OCI-LY1 (cell line): ENCODE data around the gene MAP4.

Source experiments
- H2AFZ ChIP-seq: fragments of 200-600 bp; sonication (generic), shearing (Covaris generic); 2 replicates; pipeline ENCODE4 v1.6.0; 2014; ENCODE audit warnings: antibody characterized with exemption, mild to moderate bottlenecking, low read length
- H3F3A ChIP-seq: fragments of 200-600 bp; sonication (generic), shearing (Covaris generic); 2 replicates; pipeline ENCODE4 v1.6.0; 2014; ENCODE audit warnings: mild to moderate bottlenecking, antibody characterized with exemption, low read length, moderate library complexity; ENCODE audit not compliant: insufficient read depth
- H3K27ac ChIP-seq: fragments of 200-600 bp; sonication (generic); 2 replicates; pipeline ENCODE4 v1.5.1; 2014; ENCODE audit warnings: low read length, mixed run types, mild to moderate bottlenecking, low read depth; ENCODE audit not compliant: poor library complexity, severe bottlenecking
- H3K27me3 ChIP-seq: fragments of 200-600 bp; sonication (generic); 2 replicates; pipeline ENCODE4 v1.6.0; 2014; ENCODE audit warnings: antibody characterized with exemption, mild to moderate bottlenecking, low read length, moderate library complexity; ENCODE audit not compliant: insufficient read depth
- H3K36me3 ChIP-seq: fragments of 200-600 bp; sonication (generic); 2 replicates; pipeline ENCODE4 v1.6.1; 2014; ENCODE audit warnings: mild to moderate bottlenecking, antibody characterized with exemption, low read length, moderate library complexity, mixed read lengths; ENCODE audit not compliant: insufficient read depth
- H3K4me1 ChIP-seq: fragments of 200-600 bp; sonication (generic); 2 replicates; pipeline ENCODE4 v1.5.1; 2014; ENCODE audit warnings: mild to moderate bottlenecking, low read length, moderate library complexity; ENCODE audit not compliant: insufficient read depth, severe bottlenecking
- H3K4me2 ChIP-seq: fragments of 200-600 bp; sonication (generic), shearing (Covaris generic); 2 replicates; pipeline ENCODE4 v1.6.1; 2014; ENCODE audit warnings: low read length
- H3K4me3 ChIP-seq: fragments of 200-600 bp; sonication (generic); 2 replicates; pipeline ENCODE4 v1.5.1; 2014; ENCODE audit warnings: low read length, low read depth, mild to moderate bottlenecking, mixed read lengths; ENCODE audit not compliant: poor library complexity, severe bottlenecking
- H3K79me2 ChIP-seq: fragments of 200-600 bp; shearing (Covaris generic); 2 replicates; pipeline ENCODE4 v1.6.1; 2016; ENCODE audit warnings: mixed run types, low read length, mixed read lengths; ENCODE audit not compliant: insufficient read depth
- H3K9ac ChIP-seq: fragments of 200-600 bp; sonication (generic), shearing (Covaris generic); 2 replicates; pipeline ENCODE4 v1.6.1; 2014; ENCODE audit warnings: mild to moderate bottlenecking, low read length, mixed read lengths
- H3K9me2 ChIP-seq: fragments of 200-600 bp; sonication (generic), shearing (Covaris generic); 2 replicates; pipeline ENCODE4 v1.6.1; 2014; ENCODE audit warnings: low read depth, mild to moderate bottlenecking, low read length, mixed read lengths
- H3K9me3 ChIP-seq: fragments of 200-600 bp; shearing (Covaris generic); 2 replicates; pipeline ENCODE4 v1.6.1; 2014; ENCODE audit warnings: low read length, mixed read lengths
- H4K20me1 ChIP-seq: fragments of 200-600 bp; sonication (generic), shearing (Covaris generic); 2 replicates; pipeline ENCODE4 v1.6.0; 2016; ENCODE audit warnings: mild to moderate bottlenecking, low read length; ENCODE audit not compliant: insufficient read depth
- EZH2 ChIP-seq: fragments of 200-600 bp; sonication (generic), shearing (Covaris generic); IDR thresholded peaks from 2 replicates; pipeline ENCODE4 v1.8.0; 2017; ENCODE audit warnings: borderline replicate concordance, mixed run types, mild to moderate bottlenecking, antibody characterized with exemption, low read length, moderate library complexity, mixed read lengths
- TF ChIP-seq, protein P1 (sequence below): fragments of 200-600 bp; sonication (generic), shearing (Covaris generic); IDR thresholded peaks from 2 replicates; pipeline ENCODE4 v1.5.1; 2017; ENCODE audit warnings: mild to moderate bottlenecking, antibody characterized with exemption, low read length, moderate library complexity, mixed read lengths

Gene MAP4

DNA sequence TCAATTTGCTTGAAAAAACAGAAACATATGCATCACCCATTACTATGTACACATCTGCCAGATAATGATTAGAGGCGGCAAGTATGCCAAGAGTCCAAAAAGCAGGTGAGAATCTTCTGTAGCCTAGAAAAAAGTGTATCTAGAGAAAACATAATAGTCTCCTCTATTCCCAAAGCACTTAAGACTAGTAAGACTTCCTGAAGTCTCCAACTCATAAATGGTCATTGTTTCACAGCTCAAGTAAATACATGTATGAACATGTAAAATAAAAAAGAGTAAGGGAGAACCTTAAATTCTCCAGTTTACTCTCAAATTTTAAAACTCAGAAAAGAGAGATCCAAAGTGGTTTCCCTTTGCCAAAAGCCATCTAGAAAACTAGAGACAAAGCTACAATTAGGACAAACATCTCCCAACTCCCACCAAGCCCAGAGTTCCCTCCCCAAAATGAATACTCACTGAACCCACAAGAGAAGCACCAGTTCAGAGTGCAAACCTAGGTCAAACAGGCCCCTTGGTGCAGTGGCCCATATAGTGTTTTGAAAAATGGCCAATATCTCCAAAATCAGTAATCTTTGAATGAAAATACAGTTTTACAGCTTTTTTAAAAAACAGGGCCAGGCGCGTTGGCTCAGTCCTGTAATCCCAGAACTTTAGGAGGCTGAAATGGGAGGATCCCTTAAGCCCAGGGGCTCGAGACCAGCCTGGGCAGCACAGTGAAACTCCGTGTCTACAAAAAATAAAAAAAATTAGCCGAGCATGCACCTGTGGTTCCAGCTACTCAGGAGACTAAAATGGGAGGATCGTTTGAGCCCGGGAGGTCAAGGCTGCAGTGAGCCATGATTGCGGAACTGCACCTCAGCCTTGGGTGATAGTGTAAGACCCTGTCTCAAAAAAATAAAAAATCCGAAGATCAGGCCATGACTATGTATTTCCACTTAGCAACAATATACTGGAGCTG lies 11.0 kb upstream of the MAP4 start:
- no peak for TF ChIP-seq EZH2
- TF ChIP-seq, protein P1, sequence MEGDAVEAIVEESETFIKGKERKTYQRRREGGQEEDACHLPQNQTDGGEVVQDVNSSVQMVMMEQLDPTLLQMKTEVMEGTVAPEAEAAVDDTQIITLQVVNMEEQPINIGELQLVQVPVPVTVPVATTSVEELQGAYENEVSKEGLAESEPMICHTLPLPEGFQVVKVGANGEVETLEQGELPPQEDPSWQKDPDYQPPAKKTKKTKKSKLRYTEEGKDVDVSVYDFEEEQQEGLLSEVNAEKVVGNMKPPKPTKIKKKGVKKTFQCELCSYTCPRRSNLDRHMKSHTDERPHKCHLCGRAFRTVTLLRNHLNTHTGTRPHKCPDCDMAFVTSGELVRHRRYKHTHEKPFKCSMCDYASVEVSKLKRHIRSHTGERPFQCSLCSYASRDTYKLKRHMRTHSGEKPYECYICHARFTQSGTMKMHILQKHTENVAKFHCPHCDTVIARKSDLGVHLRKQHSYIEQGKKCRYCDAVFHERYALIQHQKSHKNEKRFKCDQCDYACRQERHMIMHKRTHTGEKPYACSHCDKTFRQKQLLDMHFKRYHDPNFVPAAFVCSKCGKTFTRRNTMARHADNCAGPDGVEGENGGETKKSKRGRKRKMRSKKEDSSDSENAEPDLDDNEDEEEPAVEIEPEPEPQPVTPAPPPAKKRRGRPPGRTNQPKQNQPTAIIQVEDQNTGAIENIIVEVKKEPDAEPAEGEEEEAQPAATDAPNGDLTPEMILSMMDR = no peak
- peaks cover 29% of the 10 kb centered on the region for H3K4me1 ChIP-seq
- H3K27me3 ChIP-seq = no peaks in the 10 kb centered on the region
- H3K9me2 ChIP-seq = no peaks in the 10 kb centered on the region
- no peak overlapping the region for H2AFZ ChIP-seq
- H3K36me3 ChIP-seq = no peaks in the 10 kb centered on the region
- no peaks in the 10 kb centered on the region for H3K9me3 ChIP-seq
- no peak overlapping the region for H3K27ac ChIP-seq
- H3K9ac ChIP-seq = no peak overlapping the region
- no peaks in the 10 kb centered on the region for H4K20me1 ChIP-seq
- 0 out of 2 replicates have a peak, but pooled peaks cover 4% of the 10 kb centered on the region for H3K79me2 ChIP-seq
- no peak overlapping the region for H3K4me3 ChIP-seq
- H3K4me2 ChIP-seq = no peak overlapping the region
- no peaks in the 10 kb centered on the region for H3F3A ChIP-seq

GRCh38 chr3:48026098-48026497 lies 9.9 kb upstream of the MAP4 start:
- peaks cover 4% of the 10 kb centered on the region; the same call in 1 of the 2 replicates for H3K79me2 ChIP-seq
- H3K9me3 ChIP-seq = no peaks in the 10 kb centered on the region
- H3K4me2 ChIP-seq = no peak overlapping the region
- H3K36me3 ChIP-seq = no peaks in the 10 kb centered on the region
- H4K20me1 ChIP-seq = no peaks in the 10 kb centered on the region
- no peaks in the 10 kb centered on the region for H3K27me3 ChIP-seq
- H2AFZ ChIP-seq = no peak overlapping the region
- H3K27ac ChIP-seq = no peak overlapping the region
- H3K9me2 ChIP-seq = no peaks in the 10 kb centered on the region
- peaks cover 40% of the 10 kb centered on the region for H3K4me1 ChIP-seq
- H3K9ac ChIP-seq = no peak overlapping the region
- H3F3A ChIP-seq = no peaks in the 10 kb centered on the region
- H3K4me3 ChIP-seq = no peak overlapping the region
- TF ChIP-seq, protein P1 = no peak
- no peak for TF ChIP-seq EZH2

GRCh38 chr3:48024401-48024800 lies 8.2 kb upstream of the MAP4 start:
- no peak overlapping the region for H3K9ac ChIP-seq
- H3K9me2 ChIP-seq = no peaks in the 10 kb centered on the region
- H2AFZ ChIP-seq = no peak overlapping the region
- H3F3A ChIP-seq = no peaks in the 10 kb centered on the region
- H3K79me2 ChIP-seq = peaks cover 4% of the 10 kb centered on the region; the same call in 1 of the 2 replicates
- H3K4me1 ChIP-seq = peaks cover 57% of the 10 kb centered on the region
- H3K4me3 ChIP-seq = no peak overlapping the region
- no peak for TF ChIP-seq EZH2
- TF ChIP-seq, protein P1 = no peak
- no peaks in the 10 kb centered on the region for H4K20me1 ChIP-seq
- no peaks in the 10 kb centered on the region for H3K36me3 ChIP-seq
- no peak overlapping the region for H3K27ac ChIP-seq
- no peaks in the 10 kb centered on the region for H3K27me3 ChIP-seq
- no peak overlapping the region for H3K4me2 ChIP-seq
- H3K9me3 ChIP-seq = no peaks in the 10 kb centered on the region
